KBM-7 (cell line): ENCODE data around the gene ISG15.
"Not testable (repeated sequence)": the region's sequence is repeated elsewhere in the genome, so short reads cannot be mapped to it uniquely, and the experiment has no call there.

Source experiments
- DNase-seq: peaks from one replicate; pipeline ENCODE4 v3.0.0-alpha.2; 2015
- in situ Hi-C: fragments of 300-500 bp; cut with MboI; formaldehyde crosslinking; loops from 2 replicates; pipeline ENCODE4 v1.14.3; 2020; ENCODE audit warnings: low sequenced_read_pairs, low pct_unique_long_range_greater_than_20kb, mixed read lengths

ISG15 gene

GRCh38 chr1:1004780-1005697 lies 8.3 kb upstream of the ISG15 start:
- in situ Hi-C loops: no loop called here

GRCh38 chr1:1005774-1006304 lies 7.5 kb upstream of the ISG15 start:
- DNase-seq: no peak

More at GRCh38 chr1:1004780-1005697, 8.3 kb upstream of the ISG15 start:
- peak; percentile 85 for DNase-seq

GRCh38 chr1:1006305-1007159 lies 6.8 kb upstream of the ISG15 start:
- in situ Hi-C loops: no loop called here
- DNase-seq: no peak

More at GRCh38 chr1:1005774-1006304, 7.5 kb upstream of the ISG15 start:
- in situ Hi-C loops: no loop called here

- in situ Hi-C loops, DNase-seq: not testable (repeated sequence)
Measured at GRCh38 chr1:1010131-1010530, 3.2 kb upstream of the ISG15 start.

- in situ Hi-C loops: no loop called here
- no peak for DNase-seq
Measured at GRCh38 chr1:1011396-1011949, 1.8 kb upstream of the ISG15 start.

GRCh38 chr1:1012736-1013104 lies 577 bp upstream of the ISG15 start:
- DNase-seq, in situ Hi-C loops: not testable (repeated sequence)

GRCh38 chr1:1013922-1014648 lies 788 bp downstream of the ISG15 start:
- in situ Hi-C loops: no loop called here
- DNase-seq: no peak

- in situ Hi-C loops: no loop called here
Measured at GRCh38 chr1:1014799-1015681, 1.7 kb downstream of the ISG15 start.

GRCh38 chr1:1017397-1018320 lies 4.4 kb downstream of the ISG15 start:
- in situ Hi-C loops, DNase-seq: not testable (repeated sequence)

More at GRCh38 chr1:1014799-1015681, 1.7 kb downstream of the ISG15 start:
- DNase-seq: peak; percentile 28

- in situ Hi-C loops, DNase-seq: not testable (repeated sequence)
Measured at GRCh38 chr1:1018321-1018685, 5.0 kb downstream of the ISG15 start.

- in situ Hi-C loops: no loop called here
- peak; percentile 56 for DNase-seq
Measured at GRCh38 chr1:1019122-1019999, 6.1 kb downstream of the ISG15 start.

- no peak for DNase-seq
- in situ Hi-C loops: no loop called here
Measured at GRCh38 chr1:1020000-1020404, 6.7 kb downstream of the ISG15 start, which contains the start of gene AGRN. TSS of gene AGRN (plus strand) at chr1:1020120. CDS start at chr1:1020173, 53 bp downstream.

- in situ Hi-C loops: no loop called here
Measured at GRCh38 chr1:1020415-1021009, 7.2 kb downstream of the ISG15 start.

GRCh38 chr1:1021010-1021919 lies 8.0 kb downstream of the ISG15 start:
- in situ Hi-C loops: no loop called here
- peak; percentile 44 for DNase-seq

More at GRCh38 chr1:1020415-1021009, 7.2 kb downstream of the ISG15 start:
- DNase-seq: no peak

GRCh38 chr1:1021920-1022259 lies 8.6 kb downstream of the ISG15 start:
- no peak for DNase-seq
- in situ Hi-C loops: no loop called here
